Keratinocyte (primary cell): ENCODE results near the gene OMP. TPM values are rescaled to one million over a fixed set of nuclear protein-coding genes. Genes with fewer than 3 reads are reported as not detected.

Source experiments
- DNase-seq: peaks from one replicate; pipeline ENCODE4 v3.0.0-alpha.2; 2011; ENCODE audit warnings: low read depth, missing footprints, low spot score
- FAIRE-seq: peaks from 2 replicates; lab custom pipeline; 2011; peaks lifted over from hg19 to GRCh38; lab: Jason Lieb, UNC
- H2AFZ ChIP-seq: 2 replicates; pipeline ENCODE4 v1.6.0; 2012; ENCODE audit warnings: low read length, control low read depth, inconsistent platforms; ENCODE audit not compliant: control insufficient read depth
- H3K27ac ChIP-seq: 2 replicates; pipeline ENCODE4 v1.5.1; 2011; ENCODE audit warnings: low read length; ENCODE audit not compliant: control insufficient read depth, insufficient read depth
- H3K27me3 ChIP-seq: 3 replicates; pipeline ENCODE4 v1.6.0; 2011; ENCODE audit warnings: low read length; ENCODE audit not compliant: control insufficient read depth, insufficient read depth; ENCODE audit errors: extremely low read depth
- H3K36me3 ChIP-seq, 2 experiments: 2 replicates in 1 of 2; 3 replicates in 1 of 2; pipeline ENCODE4 v1.5.1; 2011; ENCODE audit warnings: low read length in 2 of 2, mild to moderate bottlenecking in 1 of 2; ENCODE audit not compliant: control insufficient read depth in 2 of 2, insufficient read depth in 2 of 2; ENCODE audit errors: extremely low read depth in 1 of 2
- H3K4me1 ChIP-seq: 3 replicates; pipeline ENCODE4 v1.5.1; 2011; ENCODE audit warnings: low read length; ENCODE audit not compliant: control insufficient read depth, insufficient read depth; ENCODE audit errors: extremely low read depth
- H3K4me2 ChIP-seq: 3 replicates; pipeline ENCODE4 v1.6.0; 2011; ENCODE audit warnings: low read depth, low read length; ENCODE audit not compliant: control insufficient read depth, insufficient read depth; ENCODE audit errors: extremely low read depth
- H3K4me3 ChIP-seq, 3 experiments: fragments of 200-600 bp in 1 of 3; sonication (generic) in 1 of 3; 2 replicates in 2 of 3; 3 replicates in 1 of 3; pipeline ENCODE4 v1.5.1; 2011 to 2016; ENCODE audit warnings: low read length in 3 of 3, mild to moderate bottlenecking in 3 of 3, control low read depth in 2 of 3, inconsistent platforms in 1 of 3, low read depth in 1 of 3, mixed read lengths in 1 of 3, mixed run types in 1 of 3, moderate library complexity in 1 of 3; ENCODE audit not compliant: control insufficient read depth in 2 of 3, insufficient read depth in 2 of 3; ENCODE audit errors: extremely low read depth in 1 of 3
- H3K79me2 ChIP-seq: 2 replicates; pipeline ENCODE4 v1.6.0; 2012; ENCODE audit warnings: low read length; ENCODE audit not compliant: control insufficient read depth, insufficient read depth
- H3K9ac ChIP-seq: 3 replicates; pipeline ENCODE4 v1.6.0; 2011; ENCODE audit warnings: low read length; ENCODE audit not compliant: control insufficient read depth, insufficient read depth; ENCODE audit errors: extremely low read depth
- H3K9me1 ChIP-seq: 3 replicates; pipeline ENCODE4 v1.6.0; 2011; ENCODE audit warnings: low read length; ENCODE audit not compliant: control insufficient read depth, insufficient read depth; ENCODE audit errors: extremely low read depth
- H3K9me3 ChIP-seq: 2 replicates; pipeline ENCODE4 v1.5.1; 2012; ENCODE audit warnings: low read depth, low read length; ENCODE audit not compliant: control insufficient read depth
- H4K20me1 ChIP-seq: 3 replicates; pipeline ENCODE4 v1.6.0; 2011; ENCODE audit warnings: low read length; ENCODE audit not compliant: control insufficient read depth, insufficient read depth; ENCODE audit errors: extremely low read depth
- CTCF ChIP-seq, 3 experiments: IDR thresholded peaks in 1 of 3; conservative IDR thresholded peaks in 1 of 3; optimal IDR thresholded peaks in 1 of 3; 2 replicates in 2 of 3; 3 replicates in 1 of 3; pipeline versions ENCODE3 to v1.5.1; 2011; ENCODE audit warnings: low read length in 3 of 3, mild to moderate bottlenecking in 3 of 3, moderate library complexity in 2 of 3, control low read depth in 1 of 3, inconsistent platforms in 1 of 3; ENCODE audit not compliant: insufficient read depth in 2 of 3; ENCODE audit errors: extremely low read depth in 1 of 3
- EZH2 ChIP-seq: IDR thresholded peaks from one replicate; pipeline ENCODE4 v1.6.1; 2012; ENCODE audit warnings: inconsistent platforms, mild to moderate bottlenecking, low read length, moderate library complexity
- dilution Hi-C: fragments of 300-500 bp; cut with MboI; formaldehyde crosslinking; loops from one replicate; pipeline ENCODE4 v1.7.0; 2020; ENCODE audit warnings: low sequenced_read_pairs; ENCODE audit not compliant: extremely low pct_ligation_motif_present
- polyA plus RNA-seq, 5 experiments: library from polyadenylated mRNA; depleted of rRNA in 3 of 5; stranded (reverse) in 3 of 5; stranded (forward) in 1 of 5; unstranded in 1 of 5; fragments of >200 nt; gene quantifications; 1 replicate in 1 of 5; 2 replicates in 3 of 5; 3 replicates in 1 of 5; pipeline versions ENCODE4 v1.2.1 to v1.2.3, GENCODE V29; 2011 to 2012; ENCODE audit warnings: missing spikeins in 2 of 5, low read depth in 1 of 5, low replicate concordance in 1 of 5

Gene OMP
- polyA plus RNA-seq, 1 donor (not counting 4 experiments of a cell fraction or from before 2014, with no cell fraction given), result not detected

- no peaks in the 10 kb centered on the region for H3K9me3 ChIP-seq
- TF ChIP-seq EZH2 (no peak), CTCF (optimal IDR thresholded peaks at IDR 0.05 in 1 of 3, IDR thresholded peaks at IDR 0.05 in 1 of 3, conservative IDR thresholded peaks at IDR 0.05 in 1 of 3; ENCODE audit: extremely low read depth in 1 of 3, insufficient read depth in 2 of 3, low read length in 3 of 3) (no peak)
- H2AFZ ChIP-seq, result no peak overlapping the region
- no peak for FAIRE-seq
- H3K4me2 ChIP-seq, result no peak overlapping the region
- H3K9ac ChIP-seq, result no peak overlapping the region
- no peaks in the 10 kb centered on the region for H3K4me1 ChIP-seq
- peaks cover 23% of the 10 kb centered on the region for H3K27me3 ChIP-seq
- no peak for DNase-seq
- H3K9me1 ChIP-seq, result no peaks in the 10 kb centered on the region
- no peaks in the 10 kb centered on the region for H4K20me1 ChIP-seq
- H3K36me3 ChIP-seq, result no peaks in the 10 kb centered on the region
- H3K4me3 ChIP-seq, result no peak overlapping the region
- no peaks in the 10 kb centered on the region for H3K79me2 ChIP-seq
- dilution Hi-C loops, result no loop called here
- no peak overlapping the region for H3K27ac ChIP-seq
These were observed 34.8 kb downstream of the OMP start for GRCh38 chr11:77137421-77137820.

GRCh38 chr11:77138106-77138649 is 35.5 kb downstream of the OMP start:
- Histone ChIP-seq H3K4me1 (no peaks in the 10 kb centered on the region), H3K79me2 (no peaks in the 10 kb centered on the region), H3K4me3 (no peak overlapping the region), H3K27me3 (peaks cover 23% of the 10 kb centered on the region), H3K27ac (no peak overlapping the region), H3K4me2 (no peak overlapping the region), H3K9me3 (no peaks in the 10 kb centered on the region), H3K9me1 (no peaks in the 10 kb centered on the region), H2AFZ (no peak overlapping the region), H3K9ac (no peak overlapping the region), H3K36me3 (no peaks in the 10 kb centered on the region), H4K20me1 (no peaks in the 10 kb centered on the region)
- FAIRE-seq (no peak), DNase-seq (no peak)
- TF ChIP-seq EZH2, result no peak
- no peak for TF ChIP-seq CTCF (optimal IDR thresholded peaks at IDR 0.05 in 1 of 3, IDR thresholded peaks at IDR 0.05 in 1 of 3, conservative IDR thresholded peaks at IDR 0.05 in 1 of 3; ENCODE audit: extremely low read depth in 1 of 3, insufficient read depth in 2 of 3, low read length in 3 of 3)
- dilution Hi-C loops, result no loop called here
